ENCODE results near the gene CTR9. TPM values are rescaled to one million over a fixed set of nuclear protein-coding genes. Genes with fewer than 3 reads are reported as not detected.
A peak's percentile ranks its signal among the peaks of the same experiment; 100 is the strongest.

CTR9 gene
- total RNA-seq, 1 donor from 2014 or later = 28.0 TPM

GRCh38 chr11:10778217-10778970 is 27.3 kb downstream of the CTR9 start:
- Mint-ChIP-seq H3K27ac (ENCODE audit: unreplicated experiment) (peak overlapping the region; percentile 50), H3K9me3 (ENCODE audit: unreplicated experiment) (no peaks in the 10 kb centered on the region), H3K36me3 (ENCODE audit: unreplicated experiment) (peaks cover 51% of the 10 kb centered on the region), H3K27me3 (ENCODE audit: unreplicated experiment) (no peaks in the 10 kb centered on the region), H3K4me3 (ENCODE audit: unreplicated experiment) (no peak overlapping the region), H3K4me1 (ENCODE audit: unreplicated experiment) (no peaks in the 10 kb centered on the region)
- TF ChIP-seq CTCF (IDR thresholded peaks at IDR 0.05) = no peak
- DNase-seq (ENCODE audit: extremely low spot score, unreplicated experiment) = no peak

GRCh38 chr11:10779086-10779485 is 28.0 kb downstream of the CTR9 start:
- TF ChIP-seq CTCF (IDR thresholded peaks at IDR 0.05) = no peak
- H3K4me3 Mint-ChIP-seq (ENCODE audit: unreplicated experiment) = no peak overlapping the region
- H3K4me1 Mint-ChIP-seq (ENCODE audit: unreplicated experiment) = no peaks in the 10 kb centered on the region
- peak overlapping the region; percentile 50 for H3K27ac Mint-ChIP-seq (ENCODE audit: unreplicated experiment)
- peaks cover 45% of the 10 kb centered on the region for H3K36me3 Mint-ChIP-seq (ENCODE audit: unreplicated experiment)
- H3K9me3 Mint-ChIP-seq (ENCODE audit: unreplicated experiment) = no peaks in the 10 kb centered on the region
- no peaks in the 10 kb centered on the region for H3K27me3 Mint-ChIP-seq (ENCODE audit: unreplicated experiment)
- DNase-seq (ENCODE audit: extremely low spot score, unreplicated experiment) = no peak

GRCh38 chr11:10780040-10780439 is 29.0 kb downstream of the CTR9 start:
- no peak for DNase-seq (ENCODE audit: extremely low spot score, unreplicated experiment)
- Mint-ChIP-seq H3K27me3 (ENCODE audit: unreplicated experiment) (no peaks in the 10 kb centered on the region), H3K9me3 (ENCODE audit: unreplicated experiment) (no peaks in the 10 kb centered on the region), H3K36me3 (ENCODE audit: unreplicated experiment) (peaks cover 36% of the 10 kb centered on the region), H3K4me1 (ENCODE audit: unreplicated experiment) (no peaks in the 10 kb centered on the region), H3K4me3 (ENCODE audit: unreplicated experiment) (no peak overlapping the region), H3K27ac (ENCODE audit: unreplicated experiment) (no peak overlapping the region)
- TF ChIP-seq CTCF (IDR thresholded peaks at IDR 0.05) = no peak

GRCh38 chr11:10784232-10785145 is 33.4 kb downstream of the CTR9 start:
- no peak for TF ChIP-seq CTCF (IDR thresholded peaks at IDR 0.05)
- Mint-ChIP-seq H3K36me3 (ENCODE audit: unreplicated experiment) (peaks cover 7% of the 10 kb centered on the region), H3K4me1 (ENCODE audit: unreplicated experiment) (no peaks in the 10 kb centered on the region), H3K4me3 (ENCODE audit: unreplicated experiment) (no peak overlapping the region), H3K27ac (ENCODE audit: unreplicated experiment) (no peak overlapping the region), H3K27me3 (ENCODE audit: unreplicated experiment) (no peaks in the 10 kb centered on the region), H3K9me3 (ENCODE audit: unreplicated experiment) (no peaks in the 10 kb centered on the region)
- DNase-seq (ENCODE audit: extremely low spot score, unreplicated experiment) = no peak

- Mint-ChIP-seq H3K9me3 (ENCODE audit: unreplicated experiment) (no peaks in the 10 kb centered on the region), H3K36me3 (ENCODE audit: unreplicated experiment) (peaks cover under 1% of the 10 kb centered on the region), H3K27ac (ENCODE audit: unreplicated experiment) (no peak overlapping the region), H3K27me3 (ENCODE audit: unreplicated experiment) (no peaks in the 10 kb centered on the region), H3K4me3 (ENCODE audit: unreplicated experiment) (no peak overlapping the region), H3K4me1 (ENCODE audit: unreplicated experiment) (no peaks in the 10 kb centered on the region)
- DNase-seq (ENCODE audit: extremely low spot score, unreplicated experiment) = no peak
- TF ChIP-seq CTCF (IDR thresholded peaks at IDR 0.05) = no peak
Observed at GRCh38 chr11:10785146-10785474, 34.1 kb downstream of the CTR9 start.
